Activated T-cell treated with anti-CD3 and anti-CD28 coated beads, Interleukin-2, amount 50 U/mL, for 4 hours (primary cell): ENCODE data around the gene MAML2. TPM values are rescaled to one million over a fixed set of nuclear protein-coding genes. Genes with fewer than 3 reads are reported as not detected.
A peak's percentile ranks its signal among the peaks of the same experiment; 100 is the strongest.

Experiments used
- ATAC-seq, 2 donors: fragments of 200-7000 bp; cut with Tn5 transposase; one replicate each; pipeline ENCODE4 v1.10.0; 2021
- DNase-seq: peaks from one replicate; pipeline ENCODE4 v3.0.0-alpha.2; 2020
- H3K27me3 Mint-ChIP-seq: one replicate; pipeline ENCODE4 v1.8.0; 2021; ENCODE audit warnings: low read depth, mixed read lengths
- H3K36me3 Mint-ChIP-seq: one replicate; pipeline ENCODE4 v1.8.0; 2022; ENCODE audit warnings: mixed read lengths; ENCODE audit not compliant: insufficient read depth
- H3K4me1 Mint-ChIP-seq: one replicate; pipeline ENCODE4 v1.8.0; 2021; ENCODE audit warnings: low read depth, mixed read lengths
- H3K4me3 Mint-ChIP-seq: one replicate; pipeline ENCODE4 v1.8.0; 2021; ENCODE audit warnings: mild to moderate bottlenecking, moderate library complexity, mixed read lengths
- H3K9me3 Mint-ChIP-seq: one replicate; pipeline ENCODE4 v1.8.0; 2021; ENCODE audit warnings: mixed read lengths
- total RNA-seq, 3 donors: library from RNA; stranded (reverse); gene quantifications; one replicate each; pipeline ENCODE4 v1.2.1, GENCODE V29; 2021

Gene MAML2
- total RNA-seq, 3 donors from 2014 or later, result 27.3 to 29.8 (median 29.2) TPM

- Mint-ChIP-seq H3K9me3 (no peaks in the 10 kb centered on the region), H3K4me1 (peaks cover 76% of the 10 kb centered on the region), H3K27me3 (no peaks in the 10 kb centered on the region), H3K4me3 (no peak overlapping the region), H3K36me3 (peaks cover 36% of the 10 kb centered on the region)
- DNase-seq (no peak), ATAC-seq (no peak)
Measured at GRCh38 chr11:96057502-96057901, 285.5 kb downstream of the MAML2 start.

- H3K4me3 Mint-ChIP-seq, result no peak overlapping the region
- peaks cover 38% of the 10 kb centered on the region for H3K36me3 Mint-ChIP-seq
- peaks cover 73% of the 10 kb centered on the region for H3K4me1 Mint-ChIP-seq
- no peak for ATAC-seq
- H3K27me3 Mint-ChIP-seq, result no peaks in the 10 kb centered on the region
- DNase-seq, result no peak
- H3K9me3 Mint-ChIP-seq, result no peaks in the 10 kb centered on the region
Measured at GRCh38 chr11:96056576-96056975, 286.4 kb downstream of the MAML2 start.

GRCh38 chr11:96055706-96056387, 287.1 kb downstream of the MAML2 start:
- peaks cover 35% of the 10 kb centered on the region for H3K36me3 Mint-ChIP-seq
- no peak overlapping the region for H3K4me3 Mint-ChIP-seq
- peaks cover 68% of the 10 kb centered on the region for H3K4me1 Mint-ChIP-seq
- H3K27me3 Mint-ChIP-seq, result no peaks in the 10 kb centered on the region
- ATAC-seq, result peak; percentile 41 to 58
- DNase-seq, result peak; percentile 49
- no peaks in the 10 kb centered on the region for H3K9me3 Mint-ChIP-seq

- H3K36me3 Mint-ChIP-seq, result peaks cover 36% of the 10 kb centered on the region
- no peak overlapping the region for H3K4me3 Mint-ChIP-seq
- DNase-seq (no peak), ATAC-seq (peak; percentile 12 to 29)
- H3K27me3 Mint-ChIP-seq, result no peaks in the 10 kb centered on the region
- no peaks in the 10 kb centered on the region for H3K9me3 Mint-ChIP-seq
- H3K4me1 Mint-ChIP-seq, result peaks cover 67% of the 10 kb centered on the region
Measured at GRCh38 chr11:96054870-96055705, 287.9 kb downstream of the MAML2 start.

- Mint-ChIP-seq H3K27me3 (no peaks in the 10 kb centered on the region), H3K9me3 (no peaks in the 10 kb centered on the region), H3K36me3 (peaks cover 32% of the 10 kb centered on the region), H3K4me3 (no peak overlapping the region), H3K4me1 (peaks cover 66% of the 10 kb centered on the region)
- DNase-seq, result no peak
- no peak for ATAC-seq
Measured at GRCh38 chr11:96052921-96053651, 289.9 kb downstream of the MAML2 start.

- H3K4me3 Mint-ChIP-seq, result no peak overlapping the region
- peaks cover 61% of the 10 kb centered on the region for H3K4me1 Mint-ChIP-seq
- no peak for DNase-seq
- no peaks in the 10 kb centered on the region for H3K27me3 Mint-ChIP-seq
- peaks cover 28% of the 10 kb centered on the region for H3K36me3 Mint-ChIP-seq
- H3K9me3 Mint-ChIP-seq, result no peaks in the 10 kb centered on the region
- peak; percentile 73 to 75 for ATAC-seq
Measured at GRCh38 chr11:96051820-96052219, 291.2 kb downstream of the MAML2 start.

GRCh38 chr11:96050435-96051182, 292.4 kb downstream of the MAML2 start:
- DNase-seq, result no peak
- Mint-ChIP-seq H3K36me3 (peaks cover 31% of the 10 kb centered on the region), H3K4me1 (peaks cover 57% of the 10 kb centered on the region), H3K9me3 (no peaks in the 10 kb centered on the region), H3K27me3 (no peaks in the 10 kb centered on the region), H3K4me3 (no peak overlapping the region)
- no peak for ATAC-seq

- Mint-ChIP-seq H3K4me1 (peaks cover 52% of the 10 kb centered on the region), H3K27me3 (no peaks in the 10 kb centered on the region), H3K4me3 (no peak overlapping the region), H3K36me3 (peaks cover 35% of the 10 kb centered on the region), H3K9me3 (no peaks in the 10 kb centered on the region)
- no peak for ATAC-seq
- no peak for DNase-seq
Measured at GRCh38 chr11:96049426-96049825, 293.6 kb downstream of the MAML2 start.

GRCh38 chr11:96045622-96046456, 297.2 kb downstream of the MAML2 start:
- no peak overlapping the region for H3K4me3 Mint-ChIP-seq
- H3K27me3 Mint-ChIP-seq, result no peaks in the 10 kb centered on the region
- DNase-seq (no peak), ATAC-seq (no peak)
- peaks cover 35% of the 10 kb centered on the region for H3K36me3 Mint-ChIP-seq
- H3K4me1 Mint-ChIP-seq, result peaks cover 37% of the 10 kb centered on the region
- no peaks in the 10 kb centered on the region for H3K9me3 Mint-ChIP-seq

GRCh38 chr11:96044747-96045146, 298.2 kb downstream of the MAML2 start:
- no peaks in the 10 kb centered on the region for H3K9me3 Mint-ChIP-seq
- no peak overlapping the region for H3K4me3 Mint-ChIP-seq
- H3K36me3 Mint-ChIP-seq, result peaks cover 25% of the 10 kb centered on the region
- H3K27me3 Mint-ChIP-seq, result no peaks in the 10 kb centered on the region
- DNase-seq (no peak), ATAC-seq (peak in 1 of 2 donors; percentile 58)
- H3K4me1 Mint-ChIP-seq, result peaks cover 29% of the 10 kb centered on the region

GRCh38 chr11:96044311-96044710, 298.7 kb downstream of the MAML2 start:
- ATAC-seq, result peak in 1 of 2 donors; percentile 46

GRCh38 chr11:96043291-96043690, 299.7 kb downstream of the MAML2 start:
- H3K4me1 Mint-ChIP-seq, result peaks cover 31% of the 10 kb centered on the region
- H3K27me3 Mint-ChIP-seq, result no peaks in the 10 kb centered on the region
- ATAC-seq, result no peak
- no peak for DNase-seq
- no peak overlapping the region for H3K4me3 Mint-ChIP-seq
- H3K9me3 Mint-ChIP-seq, result no peaks in the 10 kb centered on the region
- peaks cover 25% of the 10 kb centered on the region for H3K36me3 Mint-ChIP-seq

More at GRCh38 chr11:96044311-96044710, 298.7 kb downstream of the MAML2 start:
- no peaks in the 10 kb centered on the region for H3K9me3 Mint-ChIP-seq
- no peak overlapping the region for H3K4me3 Mint-ChIP-seq
- H3K36me3 Mint-ChIP-seq, result peaks cover 24% of the 10 kb centered on the region
- peaks cover 27% of the 10 kb centered on the region for H3K4me1 Mint-ChIP-seq
- no peak for DNase-seq
- no peaks in the 10 kb centered on the region for H3K27me3 Mint-ChIP-seq

GRCh38 chr11:96038046-96038445, 304.9 kb downstream of the MAML2 start:
- Mint-ChIP-seq H3K27me3 (no peaks in the 10 kb centered on the region), H3K9me3 (no peaks in the 10 kb centered on the region), H3K4me3 (no peak overlapping the region), H3K36me3 (peaks cover 25% of the 10 kb centered on the region), H3K4me1 (peaks cover 33% of the 10 kb centered on the region)
- ATAC-seq (no peak), DNase-seq (no peak)
